Stomach (tissue), 9 donors: ENCODE results near the gene MCF2L. TPM values are rescaled to one million over a fixed set of nuclear protein-coding genes. Genes with fewer than 3 reads are reported as not detected.

Source experiments
- DNase-seq, 2 donors: peaks; one replicate each; pipeline versions ENCODE4 v3.0.0 to v3.0.0-alpha.2; 2013 to 2019
- H3K27ac ChIP-seq, 5 donors: fragments of 200-600 bp in 4 of 5; sonication (generic) in 4 of 5; one replicate each; pipeline ENCODE4 v1.5.1; 2013 to 2019; ENCODE audit warnings: mild to moderate bottlenecking in 1 of 5, moderate library complexity in 1 of 5
- H3K27me3 ChIP-seq, 3 donors: fragments of 200-600 bp; sonication (generic); one replicate each; pipeline ENCODE4 v1.5.1; 2017 to 2019; ENCODE audit warnings: mixed run types in 1 of 3
- H3K36me3 ChIP-seq, 4 donors: fragments of 200-600 bp; sonication (generic); 1 replicate in 3 of 4; 2 replicates in 1 of 4; pipeline ENCODE4 v1.5.1; 2016 to 2019
- H3K4me1 ChIP-seq, 4 donors: fragments of 200-600 bp; sonication (generic); one replicate each; pipeline ENCODE4 v1.5.1; 2016 to 2019
- H3K4me3 ChIP-seq, 4 donors: fragments of 200-600 bp; sonication (generic) in 3 of 4; one replicate each; pipeline ENCODE4 v1.5.1; 2016 to 2019; ENCODE audit warnings: mild to moderate bottlenecking in 1 of 4
- H3K9me3 ChIP-seq, 4 donors: fragments of 200-600 bp; sonication (generic); one replicate each; pipeline ENCODE4 v1.5.1; 2016 to 2019
- CTCF ChIP-seq, 7 experiments: fragments of 450-650 bp in 4 of 7; fragments of 200-600 bp in 3 of 7; sonication (generic) in 3 of 7; IDR thresholded peaks; one replicate each; pipeline ENCODE4 v1.5.1; 2016 to 2019; ENCODE audit warnings: antibody characterized with exemption in 7 of 7, control low read depth in 2 of 7, mild to moderate bottlenecking in 1 of 7
- EP300 ChIP-seq: sonication (generic); formaldehyde crosslinking; IDR thresholded peaks from one replicate; pipeline ENCODE4 v1.6.1; 2017; ENCODE audit warnings: antibody characterized with exemption
- POLR2A ChIP-seq, 4 donors: fragments of 450-650 bp; IDR thresholded peaks; one replicate each; pipeline ENCODE4 v1.6.1; 2016; ENCODE audit warnings: antibody characterized with exemption in 4 of 4, control low read depth in 2 of 4, mild to moderate bottlenecking in 1 of 4, moderate library complexity in 1 of 4
- POLR2AphosphoS5 ChIP-seq, 3 donors: sonication (generic); formaldehyde crosslinking; IDR thresholded peaks; one replicate each; pipeline ENCODE4 v1.6.1; 2016; ENCODE audit warnings: antibody characterized with exemption in 3 of 3
- WGBS, 5 donors: extraction: QIAGEN DNeasy Blood & Tissue Kit in 3 of 5; methylation state at CpG; one replicate each; pipeline versions ENCODE4 v1.1.5 to v1.1.7; 2013 to 2018; 5-methylcytosine and 5-hydroxymethylcytosine counted together
- intact Hi-C: fragments of 100-400 bp; cut with DNase I; formaldehyde crosslinking; loops from one replicate; pipeline ENCODE4 v1.15.1; 2023; ENCODE audit warnings: low total_unique reads
- polyA plus RNA-seq, 3 donors: library from polyadenylated mRNA; stranded (reverse); fragments of 200-250 nt; gene quantifications; one replicate each; pipeline ENCODE4 v1.2.3, GENCODE V29; 2013
- total RNA-seq, 5 donors: library from RNA; depleted of rRNA; stranded (reverse); fragments of >200 nt; gene quantifications; one replicate each; pipeline versions ENCODE4 v1.1.0 to v1.2.3, GENCODE V29; 2014 to 2016
- donor health status: healthy with polysubstance abuse.
- donor health status: Bipolar disorder and iron deficiency.
- donor health status: healthy.

MCF2L gene
- total and polyA plus RNA-seq, 8 donors: 10.8 to 363 (median 39.4) TPM

GRCh38 chr13:113087923-113088690, 119.1 kb downstream of the MCF2L start:
- Histone ChIP-seq H3K27me3 (peaks cover 0 to 11% (median 0%) of the 10 kb centered on the region in 3 donors), H3K36me3 (peaks cover 5 to 73% (median 68%) of the 10 kb centered on the region in 4 donors), H3K4me3 (no peak overlapping the region), H3K9me3 (no peaks in the 10 kb centered on the region), H3K4me1 (no peaks in the 10 kb centered on the region), H3K27ac (no peak overlapping the region)
- TF ChIP-seq POLR2AphosphoS5 (IDR thresholded peaks at IDR 0.05): no peak
- no peak for TF ChIP-seq EP300
- TF ChIP-seq CTCF (IDR thresholded peaks at IDR 0.05): no peak
- no peak for TF ChIP-seq POLR2A (IDR thresholded peaks at IDR 0.05)
- WGBS, 5 donors: 88 to 94% (median 90%) methylated on average over 34 to 40 of the region's 40 CpGs
- intact Hi-C loops: no loop called here
- no peak for DNase-seq

DNA sequence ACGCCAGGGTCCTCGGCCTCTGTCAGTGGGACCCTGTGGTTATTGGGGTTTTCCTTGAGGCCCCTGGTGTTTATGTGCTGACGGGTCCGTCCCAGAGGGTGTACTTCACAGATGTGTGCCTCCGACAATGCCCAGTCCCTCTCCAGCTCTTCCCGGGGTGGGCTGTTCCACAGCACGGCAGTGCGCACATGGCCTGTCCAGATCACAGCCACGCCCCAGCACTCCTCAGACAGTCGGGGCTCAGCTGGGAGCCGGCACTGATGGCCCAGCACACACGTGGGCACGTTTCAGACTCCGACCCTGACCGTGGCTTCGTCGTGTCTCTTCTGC, 119.6 kb downstream of the MCF2L start:
- H3K36me3 ChIP-seq: peaks cover 5 to 69% (median 67%) of the 10 kb centered on the region in 4 donors
- H3K4me3 ChIP-seq: no peak overlapping the region
- TF ChIP-seq CTCF (IDR thresholded peaks at IDR 0.05) (no peak), POLR2A (IDR thresholded peaks at IDR 0.05) (no peak), POLR2AphosphoS5 (IDR thresholded peaks at IDR 0.05) (no peak), EP300 (no peak)
- H3K27me3 ChIP-seq: peaks cover 0 to 15% (median 0%) of the 10 kb centered on the region in 3 donors
- no peaks in the 10 kb centered on the region for H3K9me3 ChIP-seq
- WGBS, 5 donors: 77 to 89% (median 87%) methylated on average over 14 to 17 of the region's 17 CpGs
- no peak overlapping the region for H3K27ac ChIP-seq
- intact Hi-C loops: no loop called here
- DNase-seq: no peak
- no peaks in the 10 kb centered on the region for H3K4me1 ChIP-seq

DNA sequence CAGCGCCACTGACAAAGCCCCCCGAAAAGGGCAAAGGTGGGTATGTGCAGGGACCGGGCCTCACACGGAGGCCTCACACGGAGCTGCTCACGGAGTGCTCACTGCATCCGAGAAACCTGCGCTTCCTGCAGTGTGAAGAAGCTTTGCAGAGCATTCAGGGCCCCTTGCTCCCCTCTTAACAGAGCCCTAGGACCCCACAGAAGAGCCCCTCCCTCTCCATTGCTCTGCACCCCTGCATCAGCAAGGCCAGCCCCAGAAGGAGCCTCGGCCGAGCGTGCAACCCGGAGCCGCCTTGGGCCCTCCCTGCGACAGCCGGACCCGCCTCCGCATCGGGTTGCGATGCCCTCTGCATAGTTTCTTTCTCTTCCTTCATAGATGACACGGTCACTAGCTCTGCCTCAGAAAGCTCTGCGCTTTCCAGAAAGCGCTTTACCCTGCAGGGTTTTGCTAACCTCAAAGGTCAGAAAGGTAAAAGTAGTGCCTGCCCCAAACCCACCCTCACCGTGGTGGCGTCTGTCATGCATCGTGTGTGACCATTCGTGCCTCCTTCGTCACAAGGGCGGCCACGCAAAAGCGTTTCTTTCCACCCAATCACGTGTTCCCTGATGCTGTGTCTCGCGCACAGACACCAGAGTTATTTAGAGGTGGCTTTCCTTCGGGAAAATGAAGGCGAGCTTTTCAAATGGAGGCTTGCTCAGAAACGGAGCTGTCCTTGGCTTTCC, 120.8 kb downstream of the MCF2L start:
- no peak for DNase-seq

More for the DNA sequence above, 120.8 kb downstream of the MCF2L start:
- TF ChIP-seq CTCF (IDR thresholded peaks at IDR 0.05) (no peak), EP300 (no peak), POLR2A (IDR thresholded peaks at IDR 0.05) (no peak), POLR2AphosphoS5 (IDR thresholded peaks at IDR 0.05) (no peak)
- H3K4me3 ChIP-seq: no peak overlapping the region
- peaks cover 0 to 26% (median 0%) of the 10 kb centered on the region in 3 donors for H3K27me3 ChIP-seq
- no peak overlapping the region for H3K27ac ChIP-seq
- H3K36me3 ChIP-seq: peaks cover 5 to 62% (median 61%) of the 10 kb centered on the region in 4 donors
- intact Hi-C loops: no loop called here
- H3K4me1 ChIP-seq: no peaks in the 10 kb centered on the region
- no peaks in the 10 kb centered on the region for H3K9me3 ChIP-seq
- WGBS, 5 donors: 87 to 91% (median 89%) methylated on average over 36 of the region's 36 CpGs
